ENCODE data around the gene DIP2C.
"Not testable (repeated sequence)": the region's sequence is repeated elsewhere in the genome, so short reads cannot be mapped to it uniquely, and the experiment has no call there.

DIP2C gene

GRCh38 chr10:396535-397220, 292.8 kb downstream of the DIP2C start:
- no peak for DNase-seq

GRCh38 chr10:396107-396506, 293.4 kb downstream of the DIP2C start:
- no peak for DNase-seq

- no peak for DNase-seq
Observed at GRCh38 chr10:395665-396064, 293.8 kb downstream of the DIP2C start.

- not testable (repeated sequence) for DNase-seq
Observed at GRCh38 chr10:394439-395101, 294.9 kb downstream of the DIP2C start.

GRCh38 chr10:393787-394438, 295.6 kb downstream of the DIP2C start:
- DNase-seq, result no peak

GRCh38 chr10:393106-393745, 296.2 kb downstream of the DIP2C start:
- no peak for DNase-seq

- DNase-seq, result no peak
Observed at GRCh38 chr10:392705-393037, 296.8 kb downstream of the DIP2C start.

- DNase-seq, result no peak
Observed at GRCh38 chr10:391847-392704, 297.4 kb downstream of the DIP2C start.

GRCh38 chr10:391305-391704, 298.2 kb downstream of the DIP2C start:
- no peak for DNase-seq

GRCh38 chr10:390449-391100, 298.9 kb downstream of the DIP2C start:
- DNase-seq, result no peak

GRCh38 chr10:389836-390448, 299.5 kb downstream of the DIP2C start:
- DNase-seq, result no peak

- DNase-seq, result no peak
Observed at GRCh38 chr10:389261-389790, 300.1 kb downstream of the DIP2C start.

- no peak for DNase-seq
Observed at GRCh38 chr10:388661-389045, 300.8 kb downstream of the DIP2C start.

GRCh38 chr10:387909-388660, 301.4 kb downstream of the DIP2C start:
- DNase-seq, result no peak

GRCh38 chr10:387593-387891, 301.9 kb downstream of the DIP2C start:
- DNase-seq, result no peak

- DNase-seq, result no peak
Observed at GRCh38 chr10:386771-387592, 302.5 kb downstream of the DIP2C start.

- DNase-seq, result no peak
Observed at GRCh38 chr10:385571-386300, 303.7 kb downstream of the DIP2C start.

- DNase-seq, result no peak
Observed at GRCh38 chr10:384538-385305, 304.7 kb downstream of the DIP2C start.

- DNase-seq, result no peak
Observed at GRCh38 chr10:383519-383918, 305.9 kb downstream of the DIP2C start.

Measured in effector CD4-positive, alpha-beta T cell (primary cell).